GM19240 (cell line): ENCODE results near the gene PIGX.

Experiments
- DNase-seq: peaks from one replicate; pipeline ENCODE4 v3.0.0; 2011; ENCODE audit warnings: low spot score; ENCODE audit not compliant: insufficient read length

The PIGX gene

DNA sequence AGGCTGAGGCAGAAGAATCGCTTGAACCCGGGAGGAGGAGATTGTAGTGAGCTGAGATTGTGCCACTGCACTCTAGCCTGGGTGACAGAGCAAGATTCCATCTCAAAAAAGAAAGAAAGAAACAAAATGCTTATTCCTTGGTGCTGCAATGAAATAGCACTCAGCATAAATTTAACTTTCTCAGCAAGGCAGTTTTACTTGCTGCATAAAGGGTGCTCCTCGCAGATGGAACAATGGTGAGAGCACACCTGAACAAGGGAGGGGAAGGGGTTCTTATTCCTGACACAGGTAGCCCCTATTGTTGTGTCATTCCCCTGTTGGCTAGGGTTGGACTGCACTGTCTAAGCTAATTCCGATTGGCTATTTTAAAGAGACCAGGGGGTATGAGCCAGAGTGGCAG lies 44.6 kb downstream of the PIGX start:
- no peak for DNase-seq

DNA sequence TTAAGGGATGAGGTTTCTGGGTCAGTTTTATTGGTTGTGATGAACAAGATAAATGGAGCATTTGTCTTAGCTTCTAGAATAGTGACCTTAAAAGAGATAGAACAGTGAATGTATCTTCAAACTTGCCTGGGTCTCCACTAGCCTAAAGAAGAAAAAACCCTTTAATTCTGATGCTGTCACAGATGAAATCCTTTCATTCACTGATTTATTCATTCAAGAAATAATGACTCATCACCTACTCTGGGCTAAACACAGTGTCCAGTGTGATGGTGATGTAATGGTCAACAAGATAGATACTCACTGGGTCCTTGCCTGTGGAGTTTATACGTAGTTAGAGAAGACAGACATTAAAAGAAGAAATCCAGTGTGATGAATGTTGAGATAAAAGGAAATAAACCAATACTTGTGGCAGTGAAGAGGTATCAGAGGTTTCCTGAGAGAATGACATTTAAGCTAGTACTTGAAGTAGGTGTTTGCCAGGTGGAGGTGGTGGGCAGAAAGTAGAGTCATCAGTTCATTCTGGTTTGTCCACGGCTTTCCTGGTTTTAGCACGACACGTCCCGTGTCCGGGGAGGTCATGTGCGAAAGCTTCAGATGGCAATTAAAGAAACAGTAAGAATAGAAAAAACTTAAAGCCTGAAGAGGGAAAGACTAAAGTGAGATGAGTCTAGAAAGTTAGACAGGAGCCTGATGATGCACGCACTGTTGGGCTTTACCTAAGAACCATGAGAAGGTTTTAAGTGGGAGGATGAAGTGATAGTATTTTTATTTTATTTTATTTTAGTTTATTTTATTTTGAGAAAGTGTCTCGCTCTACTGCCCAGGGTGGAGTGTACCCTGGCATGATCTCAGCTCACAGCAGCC lies 45.9 kb downstream of the PIGX start:
- DNase-seq: no peak

DNA sequence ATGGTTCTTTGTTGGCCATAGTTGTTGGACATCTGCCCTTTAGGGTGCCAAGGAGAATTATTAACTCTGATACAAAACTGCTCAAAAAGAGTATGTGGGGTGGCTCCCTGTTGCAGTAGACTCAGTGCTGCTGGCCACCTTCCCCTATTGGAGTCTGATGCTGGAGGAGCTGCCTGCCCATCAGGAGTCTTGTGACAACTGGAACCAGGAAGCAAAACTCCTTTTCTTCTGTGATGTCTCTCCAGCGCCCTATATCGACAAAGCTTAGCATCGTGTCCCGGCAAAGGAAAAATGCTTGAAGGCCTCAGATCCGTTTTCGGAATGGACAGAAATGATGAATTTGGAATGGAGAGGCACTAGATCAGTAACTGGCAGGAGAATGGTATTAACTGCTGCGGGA lies 51.0 kb downstream of the PIGX start:
- DNase-seq: no peak

DNA sequence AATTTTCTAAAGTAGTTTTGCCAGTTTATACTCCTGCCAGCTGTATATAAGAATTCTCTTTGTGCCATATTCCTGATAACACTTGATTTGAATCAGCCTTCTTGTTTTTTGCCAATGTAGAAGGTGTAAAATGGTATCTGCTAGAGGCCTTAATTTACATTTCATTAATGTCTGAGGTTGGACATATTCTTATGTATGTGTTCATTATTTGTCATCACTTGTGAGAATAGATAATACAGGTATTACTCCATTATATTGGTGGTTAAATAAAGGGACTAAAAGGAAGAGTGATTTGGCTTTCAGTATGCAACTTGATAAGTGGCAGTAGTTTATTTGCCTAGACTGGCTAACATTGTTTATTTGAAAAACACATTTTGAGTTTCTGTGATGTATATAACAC lies 53.3 kb downstream of the PIGX start:
- DNase-seq: no peak

DNA sequence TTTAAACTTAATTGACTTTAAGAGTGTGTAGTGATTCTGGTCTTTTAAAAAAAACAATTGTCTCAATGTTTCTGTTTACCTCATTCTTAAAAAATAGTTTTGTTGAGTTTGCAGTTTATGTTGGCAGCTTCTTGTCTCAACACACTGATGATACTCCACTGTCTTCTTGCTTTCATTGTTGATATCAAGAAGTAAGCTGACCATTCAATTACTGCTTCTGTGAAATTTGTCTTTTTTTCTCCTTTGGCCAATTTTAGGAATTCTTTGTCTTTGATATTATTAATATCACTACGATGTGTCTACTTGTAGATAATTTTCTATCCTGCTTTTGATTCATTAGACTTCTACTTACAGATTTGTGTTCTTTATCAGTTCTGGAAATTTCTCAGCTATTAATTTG lies 58.9 kb downstream of the PIGX start:
- no peak for DNase-seq

DNA sequence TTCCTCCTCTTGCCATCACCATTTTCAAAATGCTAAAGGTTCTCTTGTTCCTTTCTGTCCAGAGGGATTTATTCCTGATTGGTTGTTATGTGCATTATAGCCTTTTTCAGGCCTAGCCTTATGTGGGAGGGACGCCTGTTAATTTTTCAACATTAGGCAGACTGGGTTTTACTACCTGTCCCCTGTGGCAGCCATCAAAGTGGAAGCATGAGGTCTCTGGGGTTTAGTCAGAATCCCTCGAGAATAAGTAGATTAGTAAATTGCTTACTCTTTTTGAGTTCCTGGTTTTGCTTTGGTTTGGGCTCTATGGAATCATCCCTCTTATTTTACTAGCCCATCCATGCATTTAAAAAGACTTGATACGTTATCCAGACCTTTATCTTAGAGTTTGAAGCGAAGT lies 59.9 kb downstream of the PIGX start:
- DNase-seq: no peak

DNA sequence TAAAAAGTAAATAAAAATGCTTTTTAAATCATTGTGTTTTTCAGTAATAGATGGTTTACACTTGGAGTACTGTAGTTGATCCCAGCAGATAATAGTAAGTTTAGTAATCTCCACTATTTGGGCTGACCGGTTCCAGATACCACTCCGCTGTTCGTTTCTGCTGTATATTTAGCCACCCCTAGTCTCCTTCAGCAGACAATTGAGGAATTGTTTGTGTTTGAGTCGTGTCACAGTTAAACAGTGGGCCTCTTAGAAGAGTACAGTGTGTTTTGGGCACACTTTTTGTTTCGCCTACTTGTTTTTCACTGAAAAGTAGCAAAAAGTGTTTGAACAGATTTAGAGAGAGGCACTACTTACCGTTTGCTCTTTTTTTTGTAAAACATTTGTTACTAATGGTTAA lies 60.7 kb downstream of the PIGX start:
- DNase-seq: no peak

DNA sequence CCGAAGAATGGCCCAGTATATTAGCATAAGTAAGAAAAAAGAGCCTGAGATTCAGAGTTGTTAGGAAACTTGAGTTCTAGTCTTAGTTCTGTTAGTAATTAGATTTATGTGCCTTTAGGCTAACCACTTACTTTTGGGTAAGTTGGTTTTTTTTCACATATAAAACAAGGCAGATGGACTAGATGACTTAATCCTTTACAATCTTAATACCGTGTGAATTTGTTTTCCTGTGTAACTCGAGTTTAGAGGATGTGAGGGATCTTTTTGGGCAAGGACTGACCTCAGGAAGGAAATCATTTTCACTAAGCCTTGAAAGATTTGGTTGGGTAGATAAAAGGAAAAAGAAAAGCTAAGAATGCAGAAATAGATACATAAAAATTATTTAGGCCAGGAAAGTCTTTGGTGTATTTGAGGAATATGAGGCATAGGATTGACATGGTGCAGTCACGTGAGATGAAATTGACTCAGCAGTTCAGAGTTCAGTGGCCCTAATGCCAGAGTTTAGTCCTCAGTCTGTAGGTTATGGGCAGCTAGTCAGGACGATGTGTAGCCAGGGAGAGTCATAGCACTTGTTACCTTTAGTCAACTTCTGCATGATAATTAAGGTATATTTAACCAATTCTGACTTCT lies 62.1 kb downstream of the PIGX start:
- DNase-seq: no peak

DNA sequence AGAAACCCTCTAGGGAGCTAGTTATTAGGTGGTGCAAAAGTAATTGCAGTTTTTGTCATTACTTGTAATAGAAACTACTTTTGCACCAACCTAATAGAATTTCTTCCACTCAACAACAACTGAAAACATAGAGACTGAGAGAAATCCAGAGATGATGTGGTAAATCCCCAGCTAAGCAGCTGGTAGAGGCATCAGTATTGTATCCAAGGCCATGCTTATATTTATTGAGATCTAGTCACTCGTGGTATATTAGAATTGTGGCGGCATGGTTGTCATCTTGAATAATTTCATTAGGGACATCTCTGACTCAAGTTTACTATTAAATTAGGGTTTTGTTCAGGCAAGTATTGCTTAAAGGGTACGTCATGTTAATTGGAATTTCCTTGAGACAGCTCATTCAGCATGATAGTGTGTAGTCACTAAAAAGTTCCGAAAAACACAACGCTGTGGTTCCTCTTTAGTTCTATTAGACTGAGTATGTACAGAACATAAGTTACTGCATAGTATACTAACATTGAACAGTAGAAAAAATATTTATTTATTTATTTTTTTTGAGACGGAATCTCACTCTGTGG lies 62.8 kb downstream of the PIGX start:
- no peak for DNase-seq

DNA sequence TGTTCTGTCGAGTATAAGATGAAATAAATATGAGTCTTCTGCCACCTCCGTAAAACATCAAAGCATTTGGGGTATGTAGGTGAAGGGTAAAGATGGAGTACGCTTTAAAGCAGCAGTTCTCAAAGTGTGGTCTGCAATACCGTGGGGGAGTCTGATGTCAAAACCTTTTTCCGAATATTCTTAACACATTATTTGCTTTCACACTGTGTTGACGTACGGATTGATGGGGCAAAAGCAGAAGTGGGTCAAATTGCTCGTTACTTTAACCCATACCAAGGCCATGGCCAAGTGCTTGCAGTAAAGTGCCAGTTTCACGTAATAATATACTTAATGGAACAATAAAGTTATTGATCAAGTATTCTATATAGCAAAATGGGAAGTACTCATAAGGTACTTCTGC lies 63.8 kb downstream of the PIGX start:
- DNase-seq: no peak

DNA sequence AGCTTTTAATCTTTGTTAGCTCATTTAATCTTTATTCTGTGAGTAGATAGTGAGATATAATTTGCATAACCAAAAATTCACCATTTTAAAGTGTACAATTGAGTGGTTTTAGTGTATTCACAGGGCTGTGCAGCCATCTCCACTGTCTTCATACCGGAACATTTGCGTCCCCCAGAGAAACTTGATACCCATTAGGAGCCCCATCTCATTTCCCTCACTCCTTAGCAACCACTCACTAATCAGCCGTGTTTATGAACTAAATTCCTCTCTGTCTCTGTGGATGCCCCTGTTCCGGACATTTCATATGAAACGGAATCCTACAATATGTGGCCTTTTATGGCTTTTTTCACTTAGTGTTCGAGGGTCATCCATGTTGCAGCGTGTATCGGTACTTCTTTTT lies 65.7 kb downstream of the PIGX start:
- no peak for DNase-seq

DNA sequence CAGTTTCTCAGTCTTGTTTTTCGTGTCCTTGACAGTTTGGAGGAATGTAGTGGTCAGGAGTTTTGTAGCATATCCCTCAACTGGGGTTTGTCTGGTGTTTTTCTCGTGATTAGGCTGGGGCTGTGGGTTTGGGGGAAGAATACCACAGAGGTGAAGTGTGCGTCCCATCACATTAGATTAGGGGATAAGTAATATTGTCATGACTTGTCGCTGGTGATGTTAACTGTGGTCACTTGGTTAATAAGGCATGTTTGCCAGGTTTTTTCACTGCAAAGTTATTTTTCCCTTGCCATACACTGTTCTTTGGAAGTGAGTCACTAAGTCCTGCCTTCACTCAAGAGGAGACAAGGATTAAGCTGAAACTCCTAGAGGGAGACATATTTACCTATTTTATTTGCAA lies 66.6 kb downstream of the PIGX start:
- no peak for DNase-seq

DNA sequence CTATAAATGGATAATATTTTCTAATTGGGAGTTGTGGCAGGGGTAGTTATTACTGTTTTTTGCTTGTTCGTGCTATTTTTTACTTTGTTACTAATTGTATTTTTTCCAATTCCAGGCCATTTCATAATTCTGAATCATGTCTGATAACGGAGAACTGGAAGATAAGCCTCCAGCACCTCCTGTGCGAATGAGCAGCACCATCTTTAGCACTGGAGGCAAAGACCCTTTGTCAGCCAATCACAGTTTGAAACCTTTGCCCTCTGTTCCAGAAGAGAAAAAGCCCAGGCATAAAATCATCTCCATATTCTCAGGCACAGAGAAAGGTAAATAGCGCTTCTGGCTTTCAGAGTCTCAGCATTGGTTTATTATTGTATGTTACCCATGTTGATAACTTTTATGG lies 70.3 kb downstream of the PIGX start:
- no peak for DNase-seq
